Measurements from ENCODE around the gene LHFPL3. TPM values are rescaled to one million over a fixed set of nuclear protein-coding genes. Genes with fewer than 3 reads are reported as not detected.
"Not testable (repeated sequence)": the region's sequence is repeated elsewhere in the genome, so short reads cannot be mapped to it uniquely, and the experiment has no call there.

LHFPL3 gene
- not detected for total RNA-seq

DNA sequence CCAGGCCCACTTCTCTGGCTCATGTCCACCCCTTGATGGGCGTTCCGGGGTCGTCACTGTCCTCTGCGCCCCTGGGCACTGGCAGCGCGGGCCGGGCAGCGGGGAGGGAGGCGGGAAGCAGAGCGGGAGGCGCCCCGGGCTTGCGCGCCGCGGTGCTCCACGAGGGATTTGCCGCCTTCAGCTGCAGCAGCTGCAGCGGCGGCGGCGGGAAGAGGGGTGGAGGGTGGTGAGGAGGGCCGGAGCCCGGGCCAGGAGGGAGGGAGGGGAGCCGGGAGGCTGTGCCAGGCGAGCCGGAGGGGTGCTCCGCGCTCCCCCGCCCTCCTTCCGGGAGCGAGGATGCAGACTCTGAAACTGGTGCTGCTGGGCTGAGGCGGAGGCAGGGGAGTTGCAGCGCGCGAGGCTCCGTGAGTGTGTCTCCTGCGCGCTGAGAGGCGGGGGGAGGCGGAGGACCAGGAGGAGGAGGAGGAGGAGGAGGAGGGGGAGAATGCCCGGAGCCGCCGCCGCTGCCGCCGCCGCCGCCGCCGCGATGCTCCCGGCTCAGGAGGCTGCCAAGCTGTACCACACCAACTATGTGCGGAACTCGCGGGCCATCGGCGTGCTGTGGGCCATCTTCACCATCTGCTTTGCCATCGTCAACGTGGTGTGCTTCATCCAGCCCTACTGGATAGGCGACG is at the start of gene LHFPL3:
LHFPL3 (plus strand) TSS at position 308 of the 674 bp plus-strand sequence.
- ATAC-seq (no peak), DNase-seq (ENCODE audit: low spot score) (no peak)
- intact Hi-C loops (cut with DNase I), result no loop called here

DNA sequence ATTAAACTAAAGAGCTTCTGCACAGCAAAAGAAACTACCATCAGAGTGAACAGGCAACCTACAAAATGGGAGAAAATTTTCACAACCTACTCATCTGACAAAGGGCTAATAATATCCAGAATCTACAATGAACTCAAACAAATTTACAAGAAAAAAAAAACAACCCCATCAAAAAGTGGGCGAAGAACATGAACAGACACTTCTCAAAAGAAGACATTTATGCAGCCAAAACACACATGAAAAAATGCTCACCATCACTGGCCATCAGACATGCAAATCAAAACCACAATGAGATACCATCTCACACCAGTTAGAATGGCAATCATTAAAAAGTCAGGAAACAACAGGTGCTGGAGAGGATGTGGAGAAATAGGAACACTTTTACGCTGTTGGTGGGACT is 46.7 kb upstream of the LHFPL3 start:
- intact Hi-C loops (cut with DNase I); DNase-seq (ENCODE audit: low spot score); ATAC-seq: not testable (repeated sequence)

DNA sequence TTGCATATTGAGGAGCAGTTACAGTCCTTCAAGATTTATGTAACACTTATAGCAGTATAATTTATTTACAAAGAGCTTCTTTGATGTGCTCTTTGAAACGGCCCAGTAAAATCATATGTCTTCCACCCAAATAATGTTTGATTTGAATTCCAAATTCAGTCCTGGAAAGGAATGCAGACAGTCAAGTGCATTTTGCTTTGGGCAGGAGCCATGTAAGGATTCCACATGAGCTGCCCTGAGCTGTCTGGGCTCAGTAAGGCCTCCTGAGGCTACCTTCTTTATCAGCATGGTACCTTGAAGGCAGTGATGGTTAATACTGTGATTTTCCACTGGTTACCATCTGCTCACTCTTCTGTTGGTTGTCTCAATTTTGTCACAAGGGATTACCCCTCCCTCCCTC is 41.6 kb upstream of the LHFPL3 start:
- DNase-seq (ENCODE audit: low spot score) (no peak), ATAC-seq (no peak)
- intact Hi-C loops (cut with DNase I), result no loop called here

DNA sequence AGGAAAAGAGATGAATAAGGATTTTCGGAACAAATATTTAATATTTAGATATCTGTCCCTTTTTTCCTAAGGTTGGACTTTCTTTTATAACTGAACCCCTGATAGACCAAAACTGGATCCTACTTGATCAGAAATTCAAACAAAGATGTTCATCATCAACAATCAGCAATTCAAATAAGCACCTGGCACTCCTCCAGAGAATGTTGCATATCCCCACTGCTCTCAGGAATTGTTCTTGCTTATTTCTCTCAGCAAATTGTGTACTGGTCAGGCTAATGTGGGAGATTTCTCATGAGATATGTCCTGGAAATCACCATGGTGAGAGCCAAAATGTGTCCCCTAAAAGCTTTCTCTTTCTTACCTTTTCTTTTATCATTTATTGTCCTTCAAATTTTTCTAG is 40.3 kb upstream of the LHFPL3 start:
- ATAC-seq, result no peak
- DNase-seq (ENCODE audit: low spot score), result no peak
- intact Hi-C loops (cut with DNase I), result no loop called here

DNA sequence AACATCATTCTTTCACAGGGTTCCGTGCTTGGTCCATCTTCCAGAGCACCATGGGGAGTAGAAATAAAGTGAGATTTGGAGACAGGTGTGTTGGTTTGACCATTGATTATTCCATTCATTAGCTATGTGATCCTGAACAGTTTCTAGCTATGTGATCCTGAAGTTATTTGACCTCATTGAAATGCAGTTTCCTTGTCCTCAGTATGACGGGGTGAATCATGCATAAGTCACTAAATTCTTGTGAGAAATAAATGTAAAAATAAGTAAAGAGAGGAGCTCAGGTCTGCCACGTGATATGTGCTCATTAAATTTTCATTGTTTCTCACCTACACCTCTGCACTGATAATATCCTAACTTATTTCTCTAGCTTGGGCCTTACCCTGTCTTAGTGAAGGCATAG is 34.1 kb upstream of the LHFPL3 start:
- no peak for ATAC-seq
- DNase-seq (ENCODE audit: low spot score), result no peak
- intact Hi-C loops (cut with DNase I), result loop anchor here (1.0 kb wide), 1 partner anchor 21 kb away; no protein-coding TSS in a partner anchor

DNA sequence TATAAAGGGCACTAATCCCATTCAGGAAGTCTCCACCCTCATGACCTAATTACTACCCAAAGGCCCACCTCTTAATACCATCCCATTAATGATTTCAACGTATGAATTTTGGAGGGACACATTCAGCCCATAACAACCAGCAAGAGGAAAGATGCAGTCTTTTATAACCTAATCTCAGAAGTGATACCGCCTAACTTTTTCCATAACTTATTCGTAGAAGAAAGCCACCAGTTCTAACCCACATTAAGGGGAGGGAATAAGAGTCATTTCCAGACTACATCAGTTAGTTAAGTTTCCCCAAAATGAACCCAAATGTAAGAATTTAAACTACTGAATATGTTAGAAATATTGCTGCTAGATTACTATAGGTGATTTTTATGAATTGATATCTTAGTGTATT is 32.1 kb upstream of the LHFPL3 start:
- intact Hi-C loops (cut with DNase I), result no loop called here
- DNase-seq (ENCODE audit: low spot score), result no peak
- no peak for ATAC-seq

DNA sequence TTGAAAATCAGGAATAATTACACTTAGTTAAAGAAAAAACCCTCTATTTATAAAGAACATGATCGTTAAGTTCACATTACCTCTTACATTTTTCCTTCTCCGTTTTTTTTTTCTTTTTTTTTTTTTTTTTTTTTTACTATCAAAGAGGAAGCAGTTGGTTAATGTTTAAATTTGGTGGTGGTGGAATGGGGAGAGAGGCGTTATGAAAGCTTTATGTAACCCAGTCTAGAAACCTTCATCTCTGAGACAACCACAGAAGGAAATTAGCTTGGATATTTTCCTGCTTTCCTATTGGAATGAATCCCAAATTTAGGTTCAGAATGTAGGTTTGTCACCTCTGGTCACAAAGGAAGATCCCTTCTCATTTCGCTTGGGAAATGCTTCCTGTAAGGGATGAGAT is 31.5 kb upstream of the LHFPL3 start:
- no peak for DNase-seq (ENCODE audit: low spot score)
- ATAC-seq, result no peak
- intact Hi-C loops (cut with DNase I), result no loop called here

DNA sequence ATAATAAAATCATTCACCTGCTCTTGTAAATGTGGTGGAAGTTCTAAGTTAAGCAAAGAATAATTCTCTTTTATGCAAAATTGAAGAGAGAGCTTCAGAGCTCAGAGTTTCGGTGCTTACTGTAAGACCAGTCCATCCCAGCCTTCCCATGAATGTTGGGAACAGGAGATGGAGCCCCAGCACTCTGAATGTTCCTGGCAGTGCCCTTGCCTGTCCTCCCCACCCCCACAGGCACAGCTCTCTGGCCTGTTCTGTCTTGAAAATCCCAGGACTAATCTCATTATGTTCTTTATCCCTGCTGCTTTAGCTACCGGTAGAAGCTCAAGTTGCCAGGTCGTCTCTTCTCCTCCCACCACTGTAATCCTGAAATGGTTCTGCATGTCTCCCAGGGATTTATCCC is 29.1 kb upstream of the LHFPL3 start:
- no peak for ATAC-seq
- DNase-seq (ENCODE audit: low spot score), result no peak
- intact Hi-C loops (cut with DNase I), result no loop called here

DNA sequence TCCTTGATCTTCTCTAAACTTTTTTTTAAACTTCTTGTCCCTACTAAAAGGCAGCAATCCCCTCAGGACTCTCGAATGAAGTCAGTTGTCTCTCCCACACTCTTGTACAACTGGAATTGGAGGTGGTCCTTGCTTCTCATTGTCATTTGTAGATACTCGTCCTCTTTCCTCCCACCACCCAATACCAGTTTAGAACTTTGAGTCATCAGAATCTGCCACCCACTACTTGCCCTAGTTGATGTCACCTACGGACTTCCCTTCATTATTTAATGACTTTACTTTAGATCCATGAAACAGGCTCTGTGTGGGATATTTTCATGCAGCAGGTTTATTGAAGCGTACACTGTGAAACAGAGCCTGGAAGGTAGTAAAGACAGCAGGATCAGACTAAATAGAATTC is 28.6 kb upstream of the LHFPL3 start:
- DNase-seq (ENCODE audit: low spot score) (no peak), ATAC-seq (no peak)
- intact Hi-C loops (cut with DNase I), result no loop called here

DNA sequence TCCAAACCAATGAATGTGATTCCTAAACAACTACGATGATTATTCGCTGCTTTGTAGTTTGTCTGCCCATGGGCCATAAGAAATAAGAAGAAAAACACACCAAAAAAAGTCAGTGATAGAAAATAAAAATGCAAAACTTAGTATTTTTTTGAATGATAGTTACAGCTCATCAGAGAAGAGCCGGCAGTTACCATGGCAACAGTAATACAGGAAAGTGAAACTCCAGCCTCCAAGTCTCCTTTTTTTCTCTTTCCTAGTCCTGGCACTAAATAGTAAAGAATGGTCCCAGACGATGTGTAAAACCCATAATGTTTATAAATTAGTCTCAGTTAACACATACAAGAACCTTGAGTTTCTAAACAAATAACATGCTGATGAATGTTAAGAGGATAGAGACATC is 21.6 kb upstream of the LHFPL3 start:
- intact Hi-C loops (cut with DNase I), result no loop called here
- no peak for DNase-seq (ENCODE audit: low spot score)
- no peak for ATAC-seq

DNA sequence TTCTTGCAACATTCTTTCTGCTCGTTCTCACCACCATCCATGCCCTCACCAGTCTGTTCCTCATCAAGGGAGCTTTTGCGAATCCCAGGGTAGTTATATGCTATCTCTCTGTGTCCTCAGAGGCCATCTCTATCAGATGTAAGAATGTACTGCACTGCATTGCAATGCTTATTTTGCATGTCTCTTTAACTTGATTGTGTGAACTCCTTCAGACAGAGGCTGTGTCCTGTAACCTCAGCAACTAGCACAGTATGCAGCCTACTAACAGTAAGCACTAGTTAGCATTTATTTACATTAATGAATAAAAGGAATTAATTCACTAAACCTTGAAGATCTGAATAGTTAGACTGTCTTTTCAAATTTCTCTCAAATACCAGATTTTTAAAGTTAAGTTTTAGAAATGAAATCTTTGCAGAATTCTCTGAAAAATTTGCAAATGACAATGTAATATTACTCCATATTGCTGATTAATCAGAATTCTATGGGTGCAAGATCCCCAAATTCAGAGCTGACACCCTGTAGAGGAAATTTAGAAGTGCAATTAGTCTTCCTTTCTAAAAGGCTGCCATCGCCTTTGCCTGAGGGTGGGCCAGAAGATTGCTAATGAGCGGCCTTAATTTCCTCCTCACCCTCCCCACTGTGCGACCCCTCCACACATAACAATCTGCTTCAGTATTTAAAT is 10.3 kb upstream of the LHFPL3 start:
- intact Hi-C loops (cut with DNase I), result no loop called here
- no peak for DNase-seq (ENCODE audit: low spot score)
- no peak for ATAC-seq

DNA sequence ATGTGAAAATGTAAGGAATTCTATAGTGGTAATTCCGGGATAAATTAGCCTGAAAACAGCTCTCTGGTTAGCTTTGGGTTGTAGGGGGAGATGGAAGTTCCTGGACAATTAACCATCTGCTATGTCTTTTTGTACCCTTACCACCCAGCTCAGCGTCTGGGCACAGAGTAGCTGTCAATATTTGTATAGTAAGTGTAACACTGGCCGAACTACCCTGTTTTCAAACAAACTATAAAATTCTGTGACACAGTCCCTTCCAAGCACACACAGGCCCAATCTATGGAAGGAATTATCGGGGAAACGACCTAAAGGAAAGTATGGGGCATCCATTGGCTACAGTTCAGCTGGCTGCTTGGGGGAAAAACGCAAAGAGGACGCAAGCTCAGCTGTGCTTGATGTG is 869 bp upstream of the LHFPL3 start:
- intact Hi-C loops (cut with DNase I), result no loop called here
- ATAC-seq (no peak), DNase-seq (ENCODE audit: low spot score) (no peak)

DNA sequence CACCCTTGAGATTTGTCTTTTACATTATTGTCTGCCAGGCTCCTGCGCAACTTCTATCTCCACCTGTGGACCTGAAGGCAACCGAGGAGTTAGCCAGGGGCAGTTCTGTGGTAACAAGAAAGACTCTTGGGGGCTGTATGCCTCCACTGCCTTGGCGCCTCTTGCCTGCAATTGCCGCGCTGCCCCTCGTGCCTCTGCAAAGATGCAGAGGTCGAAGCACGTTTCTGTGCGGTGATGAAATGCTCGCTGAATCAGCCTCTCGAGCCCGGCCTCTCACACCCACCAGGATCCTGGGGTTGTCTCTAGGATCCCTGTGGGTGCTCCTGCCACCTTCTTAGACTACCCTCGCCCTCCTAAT is 486 bp upstream of the LHFPL3 start:
- DNase-seq (ENCODE audit: low spot score), result no peak
- intact Hi-C loops (cut with DNase I), result no loop called here
- no peak for ATAC-seq

DNA sequence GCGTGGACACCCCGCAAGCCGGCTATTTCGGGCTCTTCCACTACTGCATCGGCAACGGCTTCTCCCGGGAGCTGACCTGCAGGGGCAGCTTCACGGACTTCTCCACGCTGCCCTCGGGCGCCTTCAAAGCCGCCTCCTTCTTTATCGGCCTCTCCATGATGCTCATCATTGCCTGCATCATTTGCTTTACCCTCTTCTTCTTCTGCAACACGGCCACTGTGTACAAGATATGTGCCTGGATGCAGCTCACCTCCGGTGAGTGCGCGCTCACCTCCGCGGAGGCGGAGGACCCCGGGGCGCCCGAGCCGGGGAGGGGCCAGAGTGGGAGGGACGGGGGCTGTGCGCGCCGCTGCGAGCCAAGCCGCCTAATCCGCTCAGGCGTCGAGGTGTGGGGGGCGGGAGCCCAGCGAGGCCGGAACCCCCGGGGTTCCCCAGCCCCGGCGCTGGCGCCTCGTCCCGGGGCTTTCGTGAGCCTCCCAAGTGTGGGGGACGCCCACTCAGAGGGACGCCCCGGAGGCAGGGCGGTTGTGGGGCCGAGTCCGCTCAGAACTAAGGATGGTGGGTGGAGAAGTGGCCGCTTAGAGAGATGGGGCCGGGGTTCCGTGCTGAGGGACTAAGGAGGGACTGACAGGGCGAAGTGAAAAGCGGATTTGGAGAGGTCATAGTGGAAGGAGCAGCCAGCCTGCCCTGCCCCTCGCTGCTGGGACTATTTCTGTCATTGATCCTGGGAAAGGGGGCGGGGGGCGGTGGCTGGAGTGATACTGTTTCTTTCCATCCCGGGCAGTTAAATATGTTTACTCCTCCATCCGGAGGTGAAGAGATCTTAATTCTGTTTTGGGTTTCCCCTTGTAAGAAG is 795 bp downstream of the LHFPL3 start:
- no peak for DNase-seq (ENCODE audit: low spot score)
- intact Hi-C loops (cut with DNase I), result no loop called here
- no peak for ATAC-seq

DNA sequence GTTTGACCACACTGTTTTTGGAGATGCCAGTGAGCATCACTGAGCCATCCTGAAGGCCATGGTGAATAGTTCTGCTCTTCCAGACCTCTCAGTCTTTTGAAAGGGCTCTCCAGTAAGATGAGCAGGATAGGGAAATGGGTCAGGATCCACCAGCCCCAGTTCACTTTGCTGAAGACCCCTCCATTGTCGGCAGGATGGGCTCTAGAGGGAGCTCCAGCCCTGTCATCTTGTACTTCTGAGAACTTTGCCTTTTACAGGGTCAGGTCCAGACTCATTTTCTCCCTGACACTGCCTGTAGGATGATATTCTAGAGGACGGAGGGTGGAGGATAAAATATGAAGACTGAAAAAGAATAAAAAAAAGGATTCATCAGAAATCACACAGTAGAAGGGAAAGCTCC is 13.1 kb downstream of the LHFPL3 start:
- ATAC-seq, result no peak
- DNase-seq (ENCODE audit: low spot score), result no peak
- intact Hi-C loops (cut with DNase I), result no loop called here

DNA sequence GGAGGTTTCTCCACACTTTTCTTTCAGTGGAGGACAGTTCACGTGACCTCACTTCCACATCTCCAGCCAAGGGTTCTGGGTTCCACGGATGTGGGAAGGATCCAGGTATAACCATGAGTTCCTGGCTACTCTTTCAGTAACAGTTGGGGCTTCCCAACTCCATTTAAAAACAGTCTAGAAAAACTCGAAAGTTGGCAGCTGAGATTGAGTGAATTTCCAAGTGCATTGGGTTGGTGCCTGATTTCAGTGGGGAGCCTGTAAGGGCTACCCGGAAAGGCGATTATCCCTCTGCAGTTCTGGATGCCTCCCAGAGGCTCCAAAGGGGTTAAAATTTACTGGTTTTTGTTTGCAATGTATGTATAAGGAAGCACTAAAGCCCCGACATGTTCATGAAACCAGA is 24.3 kb downstream of the LHFPL3 start:
- ATAC-seq (no peak), DNase-seq (ENCODE audit: low spot score) (no peak)
- intact Hi-C loops (cut with DNase I), result no loop called here

DNA sequence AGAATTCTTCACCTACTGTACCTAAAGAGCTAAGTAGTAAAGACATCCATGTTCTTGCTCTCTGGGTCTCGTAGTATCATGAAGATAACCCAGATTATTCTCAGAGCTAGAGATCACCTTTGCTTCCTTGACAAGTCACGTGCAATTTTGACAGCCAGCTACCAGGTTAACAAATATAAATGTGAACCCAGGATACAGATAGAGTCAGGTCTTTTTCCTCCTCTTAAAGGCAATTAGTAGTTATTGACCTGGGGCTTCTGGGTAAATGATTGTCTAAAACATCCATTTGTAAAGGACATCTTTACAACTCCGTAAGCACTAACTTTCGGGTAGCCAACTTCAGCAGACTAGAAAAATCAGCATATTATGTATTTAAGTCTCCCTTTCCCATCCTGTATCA is 28.8 kb downstream of the LHFPL3 start:
- no peak for DNase-seq (ENCODE audit: low spot score)
- intact Hi-C loops (cut with DNase I), result no loop called here
- no peak for ATAC-seq

DNA sequence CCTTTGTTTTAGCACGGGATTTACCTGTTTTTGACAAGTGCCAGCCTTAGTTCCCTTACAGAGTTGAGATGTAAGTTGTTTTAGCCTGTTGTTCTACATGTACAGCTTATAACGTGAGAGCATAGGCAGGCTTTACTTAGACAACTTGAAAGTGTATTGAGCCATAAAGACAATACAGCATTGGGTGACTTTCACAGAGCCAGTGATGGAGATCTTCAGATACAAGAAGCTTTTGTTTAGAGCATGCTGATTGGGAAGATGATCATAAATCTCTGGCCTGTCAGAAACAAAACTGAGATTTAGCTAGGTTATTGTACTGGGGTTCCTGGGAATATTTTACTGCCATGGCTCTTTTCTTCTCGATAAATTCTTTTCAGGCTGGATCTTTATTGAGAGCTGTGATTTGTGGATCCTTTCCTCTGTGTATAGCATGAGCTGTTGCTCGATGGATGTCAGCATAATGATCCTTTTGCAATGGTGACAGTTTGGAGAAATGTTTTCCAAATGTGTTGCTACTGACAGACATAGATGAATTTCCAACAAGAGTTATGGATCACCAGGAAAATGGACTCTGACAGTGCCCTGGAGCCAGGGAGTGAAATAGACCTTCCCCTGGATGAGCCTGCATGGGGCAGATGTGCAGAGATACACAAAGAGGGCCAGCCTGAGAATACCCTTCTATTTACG is 30.2 kb downstream of the LHFPL3 start:
- DNase-seq (ENCODE audit: low spot score) (no peak), ATAC-seq (no peak)
- intact Hi-C loops (cut with DNase I), result no loop called here

DNA sequence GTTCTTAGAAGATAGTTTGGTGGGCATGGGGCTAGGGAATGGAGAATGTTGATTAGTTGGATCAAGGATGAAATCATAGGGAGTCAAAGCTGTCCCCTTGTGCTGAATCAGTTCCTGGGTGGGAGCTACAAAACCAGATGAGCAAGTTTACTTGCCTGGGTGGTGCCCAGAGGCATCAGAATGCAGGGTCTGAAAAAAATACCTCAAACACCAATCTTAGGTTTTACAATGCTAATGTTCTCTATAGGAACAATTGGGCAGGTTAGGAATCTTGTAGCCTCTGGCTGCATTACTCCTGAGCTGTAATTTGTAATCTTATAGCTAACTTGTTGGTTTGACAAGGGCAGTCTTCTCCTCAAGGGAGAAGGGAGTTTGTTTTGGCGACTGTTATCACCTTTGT is 34.4 kb downstream of the LHFPL3 start:
- ATAC-seq (no peak), DNase-seq (ENCODE audit: low spot score) (no peak)
- intact Hi-C loops (cut with DNase I), result no loop called here

DNA sequence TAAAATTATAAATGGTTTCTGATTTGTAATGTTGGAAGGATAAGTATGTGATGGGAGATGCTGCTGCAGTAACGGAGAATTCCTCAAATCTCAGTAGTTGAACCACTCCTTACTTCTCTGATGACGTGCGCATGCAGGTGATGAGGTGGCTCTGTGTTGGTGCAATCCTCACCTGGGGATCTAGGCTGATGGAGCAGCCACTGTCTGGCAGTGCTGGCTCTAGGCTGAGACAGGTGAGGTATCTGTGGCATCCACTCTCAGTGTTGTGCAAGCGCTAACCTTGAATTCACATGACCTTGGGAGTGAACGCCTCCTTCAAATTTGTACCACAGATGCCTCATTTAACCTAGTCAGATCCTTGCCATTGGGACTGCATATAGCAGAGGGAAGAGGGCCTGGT is 35.0 kb downstream of the LHFPL3 start:
- no peak for ATAC-seq
- no peak for DNase-seq (ENCODE audit: low spot score)
- intact Hi-C loops (cut with DNase I), result no loop called here
